CD4-positive, CD25-positive, alpha-beta regulatory T cell (primary cell): Measurements from ENCODE around the gene CLK3. TPM values are rescaled to one million over a fixed set of nuclear protein-coding genes. Genes with fewer than 3 reads are reported as not detected.

Experiments used
- polyA plus RNA-seq, 4 donors: library from polyadenylated mRNA; unstranded; fragments of 300-500 nt; fragmentation: Illumina TruSeq; gene quantifications; one replicate each; pipeline ENCODE4 v1.2.3, GENCODE V29; 2021
- total RNA-seq: library from RNA; stranded (reverse); gene quantifications from one replicate; pipeline ENCODE4 v1.2.3, GENCODE V29; 2022

CLK3 gene
- total and polyA plus RNA-seq, 5 donors from 2014 or later, result 58.4 to 289 (median 75.4) TPM

Other genes starting within 250 kb of the CLK3 start
- gene CYP11A1, start 248.2 kb upstream of the CLK3 start, total RNA-seq, result not detected
- gene CYP11A1, start 248.2 kb upstream of the CLK3 start, polyA plus RNA-seq, result not detected
- 5.0 TPM for gene SEMA7A, start 181.9 kb upstream of the CLK3 start, total RNA-seq
- under 1 TPM in 3 of 4 donors, not detected in 1; 0.09 to 0.39 (median 0.11) TPM for gene SEMA7A, start 181.9 kb upstream of the CLK3 start, polyA plus RNA-seq
- gene UBL7, start 154.7 kb upstream of the CLK3 start, total RNA-seq, result 30.9 TPM
- 100 to 1,000 TPM; 123 to 177 (median 144) TPM for gene UBL7, start 154.7 kb upstream of the CLK3 start, polyA plus RNA-seq
- 63.5 TPM for gene ARID3B, start 74.6 kb upstream of the CLK3 start, total RNA-seq
- gene ARID3B, start 74.6 kb upstream of the CLK3 start, polyA plus RNA-seq, result 10 to 100 TPM in 2 of 4 donors, 1 to 10 TPM in 2; 9.7 to 11.2 (median 10.5) TPM
- 22.3 TPM for gene EDC3, start 80.2 kb downstream of the CLK3 start, total RNA-seq
- gene EDC3, start 80.2 kb downstream of the CLK3 start, polyA plus RNA-seq, result 10 to 100 TPM; 22.2 to 30.2 (median 26.8) TPM
- gene CYP1A1, start 109.7 kb downstream of the CLK3 start, total RNA-seq, result not detected
- not detected for gene CYP1A1, start 109.7 kb downstream of the CLK3 start, polyA plus RNA-seq
- gene CYP1A2, start 133.0 kb downstream of the CLK3 start, total RNA-seq, result not detected
- not detected for gene CYP1A2, start 133.0 kb downstream of the CLK3 start, polyA plus RNA-seq
- 257 TPM for gene CSK, start 166.2 kb downstream of the CLK3 start, total RNA-seq
- 100 to 1,000 TPM; 131 to 151 (median 141) TPM for gene CSK, start 166.2 kb downstream of the CLK3 start, polyA plus RNA-seq
- gene LMAN1L, start 197.0 kb downstream of the CLK3 start, total RNA-seq, result not detected
- not detected for gene LMAN1L, start 197.0 kb downstream of the CLK3 start, polyA plus RNA-seq
- 0.35 TPM for gene CPLX3, start 210.8 kb downstream of the CLK3 start, total RNA-seq
- gene CPLX3, start 210.8 kb downstream of the CLK3 start, polyA plus RNA-seq, result not detected
- 54.4 TPM for gene ULK3, start 227.3 kb downstream of the CLK3 start, total RNA-seq
- gene ULK3, start 227.3 kb downstream of the CLK3 start, polyA plus RNA-seq, result 10 to 100 TPM; 22.5 to 38.1 (median 34.7) TPM